GM12864 (cell line): ENCODE results near the gene FAM156A.
"Not testable (repeated sequence)": the region's sequence is repeated elsewhere in the genome, so short reads cannot be mapped to it uniquely, and the experiment has no call there.

Source experiments
- DNase-seq: peaks from one replicate; pipeline ENCODE4 v3.0.0-alpha.2; 2011; ENCODE audit warnings: low read depth
- H3K4me3 ChIP-seq: 2 replicates; pipeline ENCODE4 v1.5.1; 2011; ENCODE audit warnings: mild to moderate bottlenecking, low read depth, low read length, control low read depth
- TF ChIP-seq, protein P1 (sequence below): IDR thresholded peaks from 2 replicates; pipeline ENCODE4 v1.5.1; 2011; ENCODE audit warnings: low read depth, mild to moderate bottlenecking, moderate library complexity, low read length, control low read depth, inconsistent platforms; ENCODE audit errors: missing control alignments

The FAM156A gene

DNA sequence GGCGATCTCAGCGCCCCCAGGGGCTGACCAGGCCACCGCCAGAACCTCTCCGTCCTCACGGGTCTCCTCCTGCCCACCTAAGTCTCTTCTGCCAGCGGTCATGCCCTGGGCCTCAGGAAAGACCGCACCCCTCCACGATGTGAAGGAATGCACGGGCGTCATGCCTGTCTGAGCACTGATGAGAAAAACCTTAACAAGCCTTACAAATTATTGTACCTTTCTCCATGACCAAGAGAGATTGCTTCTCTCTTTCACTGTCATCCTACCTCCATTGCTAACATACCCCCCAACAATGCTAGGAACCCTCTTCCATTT is 22.9 kb downstream of the FAM156A start:
- TF ChIP-seq, protein P1, sequence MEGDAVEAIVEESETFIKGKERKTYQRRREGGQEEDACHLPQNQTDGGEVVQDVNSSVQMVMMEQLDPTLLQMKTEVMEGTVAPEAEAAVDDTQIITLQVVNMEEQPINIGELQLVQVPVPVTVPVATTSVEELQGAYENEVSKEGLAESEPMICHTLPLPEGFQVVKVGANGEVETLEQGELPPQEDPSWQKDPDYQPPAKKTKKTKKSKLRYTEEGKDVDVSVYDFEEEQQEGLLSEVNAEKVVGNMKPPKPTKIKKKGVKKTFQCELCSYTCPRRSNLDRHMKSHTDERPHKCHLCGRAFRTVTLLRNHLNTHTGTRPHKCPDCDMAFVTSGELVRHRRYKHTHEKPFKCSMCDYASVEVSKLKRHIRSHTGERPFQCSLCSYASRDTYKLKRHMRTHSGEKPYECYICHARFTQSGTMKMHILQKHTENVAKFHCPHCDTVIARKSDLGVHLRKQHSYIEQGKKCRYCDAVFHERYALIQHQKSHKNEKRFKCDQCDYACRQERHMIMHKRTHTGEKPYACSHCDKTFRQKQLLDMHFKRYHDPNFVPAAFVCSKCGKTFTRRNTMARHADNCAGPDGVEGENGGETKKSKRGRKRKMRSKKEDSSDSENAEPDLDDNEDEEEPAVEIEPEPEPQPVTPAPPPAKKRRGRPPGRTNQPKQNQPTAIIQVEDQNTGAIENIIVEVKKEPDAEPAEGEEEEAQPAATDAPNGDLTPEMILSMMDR = peak; percentile 2
- not testable (repeated sequence) for DNase-seq
- peak overlapping the region; percentile 85 for H3K4me3 ChIP-seq

DNA sequence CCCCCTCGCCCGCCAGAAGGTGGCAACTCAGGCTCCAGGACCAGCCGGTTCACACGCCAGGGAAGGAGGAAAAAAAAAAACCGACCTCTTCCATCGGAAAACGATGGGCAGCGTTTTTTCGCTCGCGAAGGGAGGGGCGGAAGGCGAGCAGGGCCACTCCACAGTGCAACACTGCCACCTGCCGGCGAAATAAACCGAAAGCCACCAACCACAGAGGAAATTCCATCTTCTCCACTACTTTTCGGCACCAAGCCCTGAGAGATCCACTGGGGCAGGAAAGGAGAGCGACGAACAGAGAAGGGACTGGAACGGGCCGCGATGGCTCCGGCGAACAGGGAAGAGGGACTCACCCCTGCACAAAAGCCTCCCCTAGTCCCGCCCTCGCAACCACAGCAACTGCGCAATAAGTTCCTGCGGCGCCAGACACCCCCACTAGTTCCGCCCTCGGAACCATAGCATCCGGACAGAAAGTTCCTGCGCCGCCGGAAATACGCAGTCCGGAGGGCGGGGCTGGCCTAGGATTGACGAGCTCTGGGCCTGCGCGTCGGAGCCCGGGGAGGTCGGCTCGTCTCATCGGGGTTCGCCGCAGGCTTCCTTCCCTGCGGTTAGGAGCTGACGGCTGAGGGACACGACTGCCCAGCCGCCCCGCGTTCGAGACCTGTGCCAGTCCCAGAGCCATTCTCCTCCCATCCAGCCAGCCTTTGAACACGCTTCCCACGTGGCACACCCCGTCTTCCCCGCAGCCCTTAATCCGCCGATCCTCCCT is 23.4 kb downstream of the FAM156A start:
- peak; percentile 81 for DNase-seq
- TF ChIP-seq, protein P1 = peak; percentile 65

DNA sequence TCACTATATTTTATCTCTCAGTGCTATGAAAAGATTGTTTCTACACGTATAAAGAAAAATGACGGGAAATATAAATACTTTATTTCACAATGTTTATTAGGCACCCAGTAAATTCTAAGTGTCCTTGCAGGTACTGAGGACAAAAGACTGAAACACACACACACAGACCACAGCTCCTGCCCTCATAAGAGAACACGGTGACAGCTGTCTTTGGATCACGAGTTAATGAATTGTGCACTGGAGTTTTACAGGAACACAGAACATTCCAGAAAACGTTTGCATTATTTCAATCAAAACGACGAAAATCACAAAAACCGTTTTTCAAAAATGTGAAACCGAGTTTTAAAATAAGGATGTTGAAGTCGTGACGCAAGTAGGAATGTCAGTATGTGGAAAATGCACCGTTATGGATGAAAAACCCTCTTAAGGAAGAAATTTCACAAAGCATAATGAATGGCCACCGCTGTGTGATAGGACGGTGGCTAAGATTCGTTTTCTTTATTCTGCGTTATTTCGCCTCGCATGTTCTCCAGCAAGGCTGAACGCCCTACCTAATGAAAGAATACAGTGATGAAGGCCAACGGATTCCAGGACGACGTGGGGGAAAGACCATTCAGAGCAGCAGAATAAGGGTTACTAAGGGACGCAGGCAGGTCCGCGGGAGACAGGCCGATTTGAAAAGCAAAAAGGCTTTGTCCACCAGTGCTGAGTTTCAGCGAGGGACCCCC is 24.2 kb downstream of the FAM156A start:
- TF ChIP-seq, protein P1 = no peak
- no peak for DNase-seq
- H3K4me3 ChIP-seq = peak overlapping the region; percentile 85

More for the DNA sequence above, 23.4 kb downstream of the FAM156A start:
- H3K4me3 ChIP-seq = peak overlapping the region; percentile 85

DNA sequence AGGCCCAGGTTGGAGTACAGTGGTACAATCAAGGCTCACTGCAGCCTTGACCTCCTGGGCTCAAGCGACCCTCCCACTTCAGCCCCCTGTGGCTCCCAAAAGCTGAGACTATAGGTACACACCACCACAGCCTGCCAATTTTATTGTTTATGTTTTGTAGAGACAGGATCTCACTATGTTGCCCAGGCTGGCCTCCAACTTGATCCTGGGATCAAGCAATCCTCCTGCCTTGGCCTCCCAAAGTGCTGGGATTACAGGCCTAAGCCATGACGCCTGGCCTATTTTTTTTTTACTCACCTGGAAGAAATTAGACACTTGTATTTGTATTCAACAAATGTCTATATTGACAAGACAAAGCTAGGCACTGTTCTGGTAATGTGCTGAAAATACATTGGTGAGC is 25.1 kb downstream of the FAM156A start:
- H3K4me3 ChIP-seq = no peak overlapping the region
- TF ChIP-seq, protein P1 = no peak

DNA sequence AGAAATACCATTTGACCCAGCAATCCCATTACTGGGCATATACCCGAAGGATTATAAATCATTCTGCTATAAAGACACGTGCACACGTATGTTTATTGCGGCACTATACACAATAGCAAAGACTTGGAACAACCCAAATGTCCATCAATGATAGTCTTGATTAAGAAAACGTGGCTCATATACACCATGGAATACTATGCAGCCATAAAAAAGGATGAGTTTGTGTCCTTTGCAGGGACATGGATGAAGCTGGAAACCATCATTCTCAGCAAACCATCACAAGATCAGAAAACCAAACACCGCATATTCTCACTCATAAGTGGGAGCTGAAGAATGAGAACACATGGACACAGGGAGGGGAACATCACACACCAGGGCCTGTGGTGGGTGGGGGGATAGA is 28.1 kb downstream of the FAM156A start:
- not testable (repeated sequence) for H3K4me3 ChIP-seq, DNase-seq

More for the DNA sequence above, 25.1 kb downstream of the FAM156A start:
- DNase-seq = no peak

DNA sequence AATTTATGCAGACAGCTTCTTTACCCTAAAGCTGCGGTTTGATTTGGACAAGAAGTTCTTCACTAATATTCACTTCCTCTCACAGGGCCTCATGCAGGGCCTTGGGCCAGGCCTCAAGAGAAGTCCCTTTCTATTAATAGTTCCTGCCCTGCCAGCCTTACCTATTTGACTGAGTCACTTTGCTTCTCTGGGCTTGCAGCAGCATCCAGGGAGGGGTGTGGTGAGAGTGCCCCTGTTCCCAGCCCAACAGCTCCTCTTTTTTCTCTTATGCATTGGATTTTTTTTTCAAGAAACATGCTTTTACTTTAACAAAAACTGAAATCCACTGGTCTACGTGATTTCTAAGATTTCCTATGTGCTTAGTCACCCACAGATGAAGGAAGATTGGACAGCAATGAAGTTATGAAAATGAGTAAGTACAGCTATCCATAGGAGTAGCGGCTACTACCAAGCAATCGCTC is 34.5 kb downstream of the FAM156A start:
- TF ChIP-seq, protein P1 = no peak
- DNase-seq = peak; percentile 51
- H3K4me3 ChIP-seq = peak overlapping the region; percentile 51

DNA sequence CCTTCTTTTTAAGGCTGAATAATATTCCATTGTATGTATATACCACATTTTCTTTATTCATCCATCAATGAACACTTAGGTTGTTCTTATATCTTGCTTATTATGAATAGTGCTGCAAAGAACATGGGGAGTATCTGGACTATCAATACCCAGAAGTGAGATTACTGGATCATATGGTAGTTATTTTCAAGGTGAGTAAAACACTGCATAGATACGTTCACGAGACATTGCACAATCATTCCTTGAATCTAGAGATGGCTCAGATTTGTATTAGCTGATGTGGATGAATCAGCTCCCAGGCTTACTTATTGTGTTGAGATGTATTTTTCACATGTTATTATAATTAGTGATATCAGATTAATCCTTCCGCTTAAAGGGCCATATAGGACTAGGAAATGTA is 43.6 kb downstream of the FAM156A start:
- not testable (repeated sequence) for H3K4me3 ChIP-seq, DNase-seq

DNA sequence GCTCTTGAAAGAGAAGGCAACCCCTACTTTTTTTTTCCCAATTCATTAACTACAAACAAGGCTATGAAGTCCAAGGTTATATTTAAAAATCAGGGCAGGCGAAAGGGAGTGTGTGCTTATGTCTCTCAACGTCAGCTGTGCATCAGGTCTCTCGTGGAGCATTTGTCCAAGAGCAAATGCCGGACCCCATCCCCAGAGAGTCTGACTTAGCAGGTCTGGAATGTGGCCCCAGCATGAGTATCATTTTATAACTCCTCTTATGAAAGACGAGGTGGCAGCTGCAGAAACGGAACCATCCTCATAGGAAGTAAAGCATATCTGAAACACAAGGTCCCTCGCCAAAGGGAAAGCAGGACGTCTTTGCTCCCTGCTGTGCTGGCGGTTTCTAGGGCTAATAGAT is 44.6 kb downstream of the FAM156A start:
- H3K4me3 ChIP-seq, DNase-seq: not testable (repeated sequence)

DNA sequence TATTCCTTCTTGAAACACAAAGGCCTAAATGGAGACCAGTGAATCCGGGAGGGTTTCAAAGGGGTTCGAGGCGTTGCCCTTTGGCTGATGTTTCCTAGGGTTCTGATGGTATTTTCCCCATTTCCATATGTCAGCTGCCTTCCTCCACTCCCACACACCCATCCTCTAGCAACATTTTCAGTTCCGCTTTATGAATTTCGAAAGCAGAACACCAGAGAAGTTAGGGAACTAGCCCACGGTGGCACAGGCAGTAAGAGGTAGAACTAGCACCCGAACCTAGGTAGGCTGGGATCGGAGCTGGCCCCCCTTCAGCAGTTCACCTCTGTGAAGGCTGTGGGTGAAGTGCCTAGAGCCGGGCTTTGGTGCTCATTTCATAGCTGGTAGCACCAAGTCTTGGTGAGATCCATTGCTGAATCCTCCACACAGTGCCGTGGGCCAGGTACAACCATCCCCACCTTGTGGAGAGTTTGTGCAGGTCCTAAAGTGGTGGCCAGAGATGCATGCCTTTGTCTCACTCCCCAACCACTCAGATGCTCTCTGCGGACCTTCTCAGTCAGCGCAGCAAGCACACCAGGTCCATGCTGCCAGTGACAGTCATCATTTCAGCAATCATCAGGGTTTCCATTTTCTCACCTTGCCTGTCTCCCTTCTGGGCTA is 48.9 kb downstream of the FAM156A start:
- H3K4me3 ChIP-seq, DNase-seq: not testable (repeated sequence)

DNA sequence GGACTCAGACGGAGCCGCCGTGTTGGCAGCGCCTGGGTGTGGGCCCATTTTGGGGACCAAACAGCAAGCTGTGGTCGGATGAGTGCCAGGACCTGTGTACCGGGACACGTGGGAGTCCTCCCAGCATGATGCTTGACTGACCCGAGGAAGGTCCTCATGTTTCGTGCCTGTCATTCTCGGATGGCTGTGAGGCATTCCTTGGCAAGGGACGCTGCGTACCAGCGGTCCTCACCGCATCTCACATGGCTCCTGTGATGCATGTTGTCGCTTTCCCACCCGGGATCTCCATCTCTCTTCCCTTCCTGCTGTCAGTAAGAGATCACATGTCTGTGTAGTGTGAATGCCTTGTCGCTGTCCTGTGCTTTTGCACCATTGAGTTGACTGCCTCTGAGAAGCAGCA is 50.4 kb downstream of the FAM156A start:
- H3K4me3 ChIP-seq, DNase-seq: not testable (repeated sequence)

DNA sequence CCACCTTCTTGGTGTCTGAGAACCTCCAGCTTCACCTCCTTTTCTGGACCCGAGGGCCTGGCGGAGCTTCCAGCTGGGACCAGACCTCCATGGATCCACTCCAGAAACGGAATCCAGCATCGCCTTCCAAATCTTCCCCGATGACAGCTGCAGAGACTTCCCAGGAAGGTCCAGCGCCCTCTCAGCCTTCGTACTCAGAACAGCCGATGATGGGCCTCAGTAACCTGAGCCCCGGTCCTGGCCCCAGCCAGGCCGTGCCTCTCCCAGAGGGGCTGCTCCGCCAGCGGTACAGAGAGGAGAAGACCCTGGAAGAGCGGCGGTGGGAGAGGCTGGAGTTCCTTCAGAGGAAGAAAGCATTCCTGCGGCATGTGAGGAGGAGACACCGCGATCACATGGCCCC is 51.2 kb downstream of the FAM156A start:
- DNase-seq, H3K4me3 ChIP-seq: not testable (repeated sequence)

DNA sequence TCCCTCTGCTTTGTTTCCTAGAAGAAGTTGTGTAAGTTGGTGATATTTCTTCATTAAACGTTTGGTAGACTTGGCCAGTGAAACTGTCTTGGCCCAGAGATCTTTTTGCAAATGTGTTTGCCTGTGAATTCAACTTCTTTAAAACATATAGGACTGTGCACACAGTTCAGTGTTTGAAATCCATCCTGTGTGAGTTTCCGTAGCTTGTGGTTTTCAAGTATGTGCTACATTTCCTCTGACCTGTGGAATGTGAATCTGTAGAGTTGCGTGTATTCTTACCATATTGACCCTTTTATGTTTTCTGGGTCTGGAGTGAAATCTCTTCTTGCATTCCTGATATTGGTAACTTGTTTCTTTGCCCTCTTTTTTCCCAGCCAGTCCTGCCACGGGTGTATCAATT is 52.2 kb downstream of the FAM156A start:
- H3K4me3 ChIP-seq, DNase-seq: not testable (repeated sequence)
